Chondrocyte (in vitro differentiated cells): ENCODE results near the gene ALDH2. TPM values are rescaled to one million over a fixed set of nuclear protein-coding genes. Genes with fewer than 3 reads are reported as not detected.
A peak's percentile ranks its signal among the peaks of the same experiment; 100 is the strongest.

Experiments used
- DNase-seq: peaks from one replicate; pipeline ENCODE4 v3.0.0; 2021; ENCODE audit warnings: mixed read lengths, low spot score
- H3K27ac Mint-ChIP-seq: one replicate; pipeline ENCODE4 v1.8.0; 2021; ENCODE audit warnings: mild to moderate bottlenecking, moderate library complexity, mixed read lengths; ENCODE audit not compliant: unreplicated experiment
- H3K27me3 Mint-ChIP-seq: 2 replicates; pipeline ENCODE4 v1.8.0; 2021; ENCODE audit warnings: low read depth, mixed read lengths
- H3K36me3 Mint-ChIP-seq: 2 replicates; pipeline ENCODE4 v1.8.0; 2021; ENCODE audit warnings: low read depth, mixed read lengths
- H3K4me1 Mint-ChIP-seq: 2 replicates; pipeline ENCODE4 v1.8.0; 2021; ENCODE audit warnings: low read depth, mild to moderate bottlenecking, mixed read lengths
- H3K4me3 Mint-ChIP-seq: one replicate; pipeline ENCODE4 v1.8.0; 2021; ENCODE audit warnings: mild to moderate bottlenecking, moderate library complexity, mixed read lengths; ENCODE audit not compliant: unreplicated experiment
- H3K9me3 Mint-ChIP-seq: 2 replicates; pipeline ENCODE4 v1.8.0; 2021; ENCODE audit warnings: low read depth, mixed read lengths
- total RNA-seq: library from RNA; stranded (reverse); gene quantifications from 3 replicates; pipeline ENCODE4 v1.2.1, GENCODE V29; 2021
- TF ChIP-seq, protein P1 (sequence below): fragments of 200-600 bp; sonication (generic); IDR thresholded peaks from 2 replicates; pipeline ENCODE4 v1.5.0; 2021; ENCODE audit warnings: antibody characterized with exemption, mild to moderate bottlenecking, moderate library complexity

The ALDH2 gene
- total RNA-seq, 1 donor from 2014 or later, result 73.8 TPM

DNA sequence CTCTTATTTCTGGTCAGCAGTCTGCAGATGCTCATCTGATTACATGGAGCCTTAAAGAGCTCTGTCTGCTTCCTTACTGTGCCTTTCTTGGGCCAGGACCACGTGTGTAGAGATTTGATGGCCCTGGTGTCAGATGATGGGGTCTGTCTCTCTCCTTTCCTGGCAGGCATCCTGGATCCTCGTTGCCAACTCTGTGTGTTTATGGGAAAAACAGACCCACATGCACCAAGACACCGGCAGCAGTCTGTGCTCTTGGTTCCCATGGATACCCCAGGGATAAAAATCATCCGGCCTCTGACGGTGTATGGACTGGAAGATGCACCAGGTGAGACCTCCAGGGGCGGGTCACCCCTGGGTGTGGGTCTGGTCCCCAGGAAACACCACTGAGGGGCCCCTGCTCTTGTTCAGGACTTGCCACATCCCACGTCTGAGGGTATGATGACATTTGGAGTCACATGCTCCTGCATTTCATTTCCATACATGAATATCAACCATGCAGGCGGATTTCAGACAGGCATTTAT, 18.5 kb upstream of the ALDH2 start:
- Mint-ChIP-seq H3K9me3 (no peaks in the 10 kb centered on the region), H3K4me1 (no peaks in the 10 kb centered on the region), H3K27ac (no peak overlapping the region), H3K27me3 (no peaks in the 10 kb centered on the region), H3K36me3 (peaks cover 18% of the 10 kb centered on the region), H3K4me3 (no peak overlapping the region)
- TF ChIP-seq, protein P1, sequence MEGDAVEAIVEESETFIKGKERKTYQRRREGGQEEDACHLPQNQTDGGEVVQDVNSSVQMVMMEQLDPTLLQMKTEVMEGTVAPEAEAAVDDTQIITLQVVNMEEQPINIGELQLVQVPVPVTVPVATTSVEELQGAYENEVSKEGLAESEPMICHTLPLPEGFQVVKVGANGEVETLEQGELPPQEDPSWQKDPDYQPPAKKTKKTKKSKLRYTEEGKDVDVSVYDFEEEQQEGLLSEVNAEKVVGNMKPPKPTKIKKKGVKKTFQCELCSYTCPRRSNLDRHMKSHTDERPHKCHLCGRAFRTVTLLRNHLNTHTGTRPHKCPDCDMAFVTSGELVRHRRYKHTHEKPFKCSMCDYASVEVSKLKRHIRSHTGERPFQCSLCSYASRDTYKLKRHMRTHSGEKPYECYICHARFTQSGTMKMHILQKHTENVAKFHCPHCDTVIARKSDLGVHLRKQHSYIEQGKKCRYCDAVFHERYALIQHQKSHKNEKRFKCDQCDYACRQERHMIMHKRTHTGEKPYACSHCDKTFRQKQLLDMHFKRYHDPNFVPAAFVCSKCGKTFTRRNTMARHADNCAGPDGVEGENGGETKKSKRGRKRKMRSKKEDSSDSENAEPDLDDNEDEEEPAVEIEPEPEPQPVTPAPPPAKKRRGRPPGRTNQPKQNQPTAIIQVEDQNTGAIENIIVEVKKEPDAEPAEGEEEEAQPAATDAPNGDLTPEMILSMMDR, result no peak
- DNase-seq, result no peak

DNA sequence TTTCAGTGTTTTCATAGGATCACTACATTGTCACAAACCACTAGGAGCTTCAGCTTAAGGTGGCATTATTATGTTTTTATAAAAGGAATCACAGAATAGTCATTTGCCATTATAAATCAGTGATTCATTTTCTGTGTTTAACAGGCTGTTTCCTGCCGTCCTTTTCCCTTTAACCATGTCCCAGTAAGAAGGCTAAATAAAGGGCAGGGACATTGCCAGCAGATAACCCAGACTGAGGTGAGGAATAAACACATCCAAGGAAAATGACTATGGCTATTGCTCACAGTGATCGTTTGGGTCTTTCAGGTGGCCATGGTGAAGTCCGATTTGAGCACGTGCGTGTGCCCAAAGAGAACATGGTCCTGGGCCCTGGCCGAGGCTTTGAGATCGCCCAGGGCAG, 17.9 kb upstream of the ALDH2 start:
- Mint-ChIP-seq H3K27ac (no peak overlapping the region), H3K27me3 (no peaks in the 10 kb centered on the region), H3K9me3 (no peaks in the 10 kb centered on the region), H3K4me1 (no peaks in the 10 kb centered on the region), H3K36me3 (peaks cover 18% of the 10 kb centered on the region), H3K4me3 (no peak overlapping the region)
- TF ChIP-seq, protein P1, result no peak
- no peak for DNase-seq

DNA sequence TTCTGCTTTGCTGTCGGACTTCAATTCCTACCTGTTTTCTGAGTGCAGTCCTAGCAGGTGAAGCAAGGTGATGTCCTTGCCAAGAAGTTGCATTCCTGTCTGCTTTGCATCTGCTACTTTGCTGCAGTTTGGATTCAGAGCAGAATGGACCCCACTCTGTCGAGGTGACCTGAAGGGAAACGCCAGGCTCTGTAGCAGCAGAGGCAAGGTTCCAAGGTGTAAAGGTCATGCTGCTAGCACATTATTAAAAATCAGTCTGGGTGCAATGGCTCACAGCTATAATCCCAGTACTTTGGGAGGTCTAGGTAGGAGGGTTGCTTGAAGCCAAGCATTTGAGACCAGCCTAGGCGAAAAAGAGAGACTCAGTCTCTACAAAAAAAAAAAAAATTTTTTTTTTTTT, 17.3 kb upstream of the ALDH2 start:
- H3K4me3 Mint-ChIP-seq, result no peak overlapping the region
- H3K27ac Mint-ChIP-seq, result no peak overlapping the region
- TF ChIP-seq, protein P1, result no peak
- no peaks in the 10 kb centered on the region for H3K9me3 Mint-ChIP-seq
- no peak for DNase-seq
- peaks cover 15% of the 10 kb centered on the region for H3K36me3 Mint-ChIP-seq
- H3K4me1 Mint-ChIP-seq, result no peaks in the 10 kb centered on the region
- H3K27me3 Mint-ChIP-seq, result no peaks in the 10 kb centered on the region

DNA sequence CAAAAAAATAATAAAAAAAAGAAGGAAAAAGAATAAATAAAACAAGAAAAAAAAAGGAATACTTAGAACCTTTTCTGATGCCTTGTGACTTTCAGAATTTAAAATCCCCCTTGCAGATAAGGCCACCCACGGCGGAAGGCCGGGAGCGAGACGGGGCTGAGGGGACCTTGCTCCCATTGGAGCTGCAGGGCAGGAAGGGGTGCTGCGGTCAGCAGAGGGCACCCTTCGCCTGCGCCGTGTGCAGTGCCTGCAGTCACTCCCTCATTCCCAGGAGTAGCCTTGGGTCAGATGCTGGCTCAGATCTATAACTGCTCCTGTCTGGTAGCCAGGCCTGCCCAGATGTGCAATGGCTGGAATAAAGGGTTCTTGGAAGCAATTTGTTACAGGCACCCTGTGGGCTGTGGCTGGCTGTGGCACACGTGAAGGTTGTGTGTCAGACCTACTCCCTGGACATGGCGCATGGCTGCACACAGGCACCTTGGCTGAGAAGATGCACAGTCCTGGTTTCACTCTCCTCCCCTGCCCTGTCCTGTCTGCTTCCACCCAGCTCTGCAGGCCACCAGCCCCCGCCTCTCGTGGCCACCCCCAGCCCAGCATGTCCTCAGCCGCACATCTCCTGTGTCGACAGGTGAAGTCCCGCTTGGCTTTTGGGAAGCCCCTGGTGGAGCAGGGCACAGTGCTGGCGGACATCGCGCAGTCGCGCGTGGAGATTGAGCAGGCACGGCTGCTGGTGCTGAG, 13.4 kb upstream of the ALDH2 start:
- DNase-seq, result no peak
- Mint-ChIP-seq H3K27ac (no peak overlapping the region), H3K4me3 (no peak overlapping the region), H3K27me3 (no peaks in the 10 kb centered on the region), H3K4me1 (peaks cover 17% of the 10 kb centered on the region), H3K9me3 (no peaks in the 10 kb centered on the region), H3K36me3 (peaks cover 3% of the 10 kb centered on the region)
- TF ChIP-seq, protein P1, result peak; percentile 76

DNA sequence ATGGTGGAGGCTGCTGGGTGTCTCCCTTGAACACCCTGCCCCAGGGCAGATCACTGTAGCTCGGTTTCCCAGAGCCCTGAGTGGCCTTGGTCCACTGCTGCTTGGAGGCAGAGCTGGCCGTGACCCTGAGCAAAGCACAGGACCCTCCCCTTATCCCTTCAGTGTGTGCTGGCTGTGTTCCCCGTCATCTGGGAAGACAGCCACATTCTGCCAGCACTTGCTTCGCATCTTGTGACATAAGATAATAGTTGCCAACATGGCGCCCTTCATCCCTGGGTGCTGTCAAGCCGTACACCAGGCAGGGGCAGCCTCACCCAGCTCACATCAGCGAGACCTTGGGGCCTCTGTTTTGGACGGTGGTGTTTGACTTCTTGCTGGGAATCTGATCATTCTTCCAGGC, 12.1 kb upstream of the ALDH2 start:
- DNase-seq, result no peak
- no peak overlapping the region for H3K27ac Mint-ChIP-seq
- H3K36me3 Mint-ChIP-seq, result peaks cover 1% of the 10 kb centered on the region
- TF ChIP-seq, protein P1, result no peak
- no peak overlapping the region for H3K4me3 Mint-ChIP-seq
- H3K9me3 Mint-ChIP-seq, result no peaks in the 10 kb centered on the region
- no peaks in the 10 kb centered on the region for H3K27me3 Mint-ChIP-seq
- H3K4me1 Mint-ChIP-seq, result peaks cover 17% of the 10 kb centered on the region
